Measurements from ENCODE around the gene CDK5RAP1. TPM values are rescaled to one million over a fixed set of nuclear protein-coding genes. Genes with fewer than 3 reads are reported as not detected.

Gene CDK5RAP1
- total and polyA plus RNA-seq, 9 of the 15 experiments (the other 6 are each of a cell fraction or from before 2014, with no cell fraction given) = 41.6 to 127 (median 58.3) TPM

DNA sequence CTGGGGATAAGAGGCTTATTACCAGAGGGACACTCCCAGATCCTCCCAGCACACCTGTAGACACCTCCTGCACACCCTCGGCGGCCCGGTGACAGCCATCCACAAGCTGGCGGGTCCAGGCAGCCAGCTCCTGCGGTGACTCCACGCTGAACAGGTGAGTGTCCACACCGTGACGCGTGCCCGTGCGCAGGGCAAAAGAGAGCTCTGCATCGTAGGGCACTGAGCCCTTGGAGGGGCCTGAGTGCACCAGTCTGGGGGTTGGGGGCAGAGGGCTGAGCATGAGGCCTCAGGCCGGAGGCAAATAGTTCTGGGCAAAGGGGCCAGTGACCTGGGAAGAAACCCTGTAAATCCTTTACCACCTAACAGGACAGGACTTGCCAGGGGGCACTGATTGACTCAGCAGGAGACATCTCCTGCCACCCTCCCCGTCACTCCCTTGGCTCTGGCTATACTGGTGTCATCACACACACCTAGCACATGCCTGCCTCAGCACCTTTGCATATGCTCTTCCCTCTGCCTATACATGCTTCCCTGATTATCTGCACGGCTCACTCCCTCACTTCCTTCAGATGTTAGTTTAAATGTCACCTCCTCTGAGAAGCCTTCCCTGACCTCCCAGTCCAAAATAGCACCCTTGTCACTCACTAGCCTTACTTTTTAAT lies 8.9 kb upstream of the CDK5RAP1 start:
- DNase-seq (ENCODE audit: extremely low read depth in 1 of 4, low spot score in 3 of 4) = no peak
- POLR2A ChIA-PET = interaction anchor here (0.6 to 2.0 kb wide), 2 partner anchors 9 to 122 kb away, joined by 3 to 9 read pairs; partner anchors contain the start of gene CDK5RAP1
- intact Hi-C loops (cut with micrococcal nuclease) = no loop called here
- Histone ChIP-seq H3K9me1 (ENCODE audit: control insufficient read depth, insufficient read depth, low read length) (no peaks in the 10 kb centered on the region), H4K20me1 (replicated peaks; ENCODE audit: control insufficient read depth, insufficient read depth, low read length) (no peaks in the 10 kb centered on the region), H3K9ac (ENCODE audit: insufficient read depth in 1 of 2, low read depth in 2 of 2, low read length in 2 of 2) (peak overlapping the region in 1 of 2 experiments; percentile 58; a peak in 2 of 4 replicates), H3K79me2 (ENCODE audit: control insufficient read depth, insufficient read depth, low read length) (no peaks in the 10 kb centered on the region), H2AFZ (ENCODE audit: low read depth, low read length) (no peak overlapping the region), H3K36me3 (ENCODE audit: control insufficient read depth, insufficient read depth, low read length) (peaks cover 58% of the 10 kb centered on the region), H3K4me2 (ENCODE audit: insufficient read depth, low read length) (no peak overlapping the region), H3K4me3 (no peak overlapping the region), H3K27me3 (ENCODE audit: control insufficient read depth in 2 of 2, insufficient read depth in 2 of 2, low read length in 2 of 2) (no peaks in the 10 kb centered on the region), H3K4me1 (replicated peaks in 1 of 2; ENCODE audit: control insufficient read depth in 2 of 2, insufficient read depth in 2 of 2, low read length in 2 of 2) (peaks cover 0 to 15% of the 10 kb centered on the region in 2 experiments; a peak in 1 of 5 replicates), H3K9me3 (replicated peaks; ENCODE audit: control insufficient read depth, insufficient read depth, low read depth, low read length) (no peaks in the 10 kb centered on the region), H3K27ac (ENCODE audit: extremely low read depth, low read depth, low read length) (no peak overlapping the region)
- BruUV-seq (replicated peaks) = TSS peak; percentile 43
- no peak for ATAC-seq
- 93% methylated on average over 14 of the region's 15 CpGs for WGBS (ENCODE audit: insufficient coverage, low coverage, missing lambda C conversion rate)
- no peak for FAIRE-seq
- no peak for TF ChIP-seq HDAC2 (IDR thresholded peaks at IDR 0.05)
- peak; percentile 60 for TF ChIP-seq POLR2G (IDR thresholded peaks at IDR 0.05; ENCODE audit: low read depth, low read length)
- no peak for TF ChIP-seq CEBPZ (IDR thresholded peaks at IDR 0.05; ENCODE audit: borderline replicate concordance, low read depth, low read length)
- no peak for TF ChIP-seq TAF15 (IDR thresholded peaks at IDR 0.05; ENCODE audit: low read depth, low read length)
- TF ChIP-seq ZNF436 (CRISPR knock-in tag; IDR thresholded peaks at IDR 0.05) = 0 out of 2 replicates have a peak, but pooled peaks have one; percentile 15
- TF ChIP-seq POU5F1 (IDR thresholded peaks at IDR 0.05; ENCODE audit: borderline replicate concordance, low read depth, low read length, partially characterized antibody) = no peak
- TF ChIP-seq, protein P1, sequence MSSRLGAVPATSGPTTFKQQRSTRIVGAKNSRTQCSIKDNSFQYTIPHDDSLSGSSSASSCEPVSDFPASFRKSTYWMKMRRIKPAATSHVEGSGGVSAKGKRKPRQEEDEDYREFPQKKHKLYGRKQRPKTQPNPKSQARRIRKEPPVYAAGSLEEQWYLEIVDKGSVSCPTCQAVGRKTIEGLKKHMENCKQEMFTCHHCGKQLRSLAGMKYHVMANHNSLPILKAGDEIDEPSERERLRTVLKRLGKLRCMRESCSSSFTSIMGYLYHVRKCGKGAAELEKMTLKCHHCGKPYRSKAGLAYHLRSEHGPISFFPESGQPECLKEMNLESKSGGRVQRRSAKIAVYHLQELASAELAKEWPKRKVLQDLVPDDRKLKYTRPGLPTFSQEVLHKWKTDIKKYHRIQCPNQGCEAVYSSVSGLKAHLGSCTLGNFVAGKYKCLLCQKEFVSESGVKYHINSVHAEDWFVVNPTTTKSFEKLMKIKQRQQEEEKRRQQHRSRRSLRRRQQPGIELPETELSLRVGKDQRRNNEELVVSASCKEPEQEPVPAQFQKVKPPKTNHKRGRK (tag; IDR thresholded peaks at IDR 0.05) = no peak
- no peak for TF ChIP-seq SREBF1 (IDR thresholded peaks at IDR 0.05; ENCODE audit: borderline replicate concordance, low read depth, low read length)
- TF ChIP-seq ZC3H8 (IDR thresholded peaks at IDR 0.05) = no peak
- TF ChIP-seq SMARCB1 (IDR thresholded peaks at IDR 0.05; ENCODE audit: insufficient read length, low read depth) = no peak
- TF ChIP-seq RBFOX2 (IDR thresholded peaks at IDR 0.05; ENCODE audit: low read depth, low read length) = peak; percentile 33; the same call in 1 of the 2 replicates
- peak; percentile 84 for TF ChIP-seq ZFP36 (IDR thresholded peaks at IDR 0.05; ENCODE audit: low read depth, low read length, partially characterized antibody)
- no peak for TF ChIP-seq MAX (CRISPR knock-in tag; IDR thresholded peaks at IDR 0.05)
- no peak for TF ChIP-seq THRA (IDR thresholded peaks at IDR 0.05)
- in situ Hi-C loops (cut with MboI) = loop anchor here (10.0 kb wide), 1 partner anchor 245 kb away; no protein-coding TSS in a partner anchor
- CTCF ChIA-PET (ENCODE audit: low intra/inter-chr PET ratio) = no interaction called here
